ENCODE data around the gene KRTAP19-4. TPM values are rescaled to one million over a fixed set of nuclear protein-coding genes. Genes with fewer than 3 reads are reported as not detected.

Gene KRTAP19-4, protein sequence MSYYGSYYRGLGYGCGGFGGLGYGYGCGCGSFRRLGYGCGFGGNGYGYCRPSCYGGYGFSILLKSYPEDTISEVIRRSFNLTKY
- not detected for total RNA-seq (2021; ENCODE audit: unreplicated experiment)
- not detected for polyA plus RNA-seq (2012; ENCODE audit: insufficient read length)
- Bru-seq, nascent RNA: not detected
- BruChase-seq, experiment 1, labeled RNA remaining after a 2-hour chase: not detected
- not detected for BruChase-seq, experiment 2, labeled RNA remaining after a 6-hour chase
- long read RNA-seq: 0 reads

DNA sequence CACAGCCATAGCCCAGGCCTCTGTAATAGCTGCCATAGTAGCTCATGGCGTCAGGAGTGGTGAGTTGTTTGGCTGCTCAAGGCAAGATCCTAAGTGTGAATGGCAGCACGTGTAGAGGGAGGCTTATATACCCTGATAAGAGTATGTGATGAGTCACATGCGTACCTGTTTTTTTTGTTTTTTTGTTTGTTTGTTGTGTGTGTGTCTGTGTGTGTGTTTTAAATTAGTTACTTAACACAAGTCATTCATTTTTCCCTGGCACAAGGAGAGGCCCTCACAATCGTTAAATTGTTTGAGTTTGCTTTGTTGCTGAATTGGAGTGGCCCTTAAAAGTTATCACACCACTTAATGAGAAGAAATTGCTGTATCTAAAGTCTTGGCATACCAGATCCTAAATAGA is at the start of gene KRTAP19-4:
KRTAP19-4 (minus strand) TSS at position 101 of the 400 bp plus-strand sequence; CDS start at position 46, 55 bp downstream.
- TF ChIP-seq TCF7L2 (IDR thresholded peaks at IDR 0.05; ENCODE audit: low read depth, low read length): no peak
- TF ChIP-seq, protein P1, sequence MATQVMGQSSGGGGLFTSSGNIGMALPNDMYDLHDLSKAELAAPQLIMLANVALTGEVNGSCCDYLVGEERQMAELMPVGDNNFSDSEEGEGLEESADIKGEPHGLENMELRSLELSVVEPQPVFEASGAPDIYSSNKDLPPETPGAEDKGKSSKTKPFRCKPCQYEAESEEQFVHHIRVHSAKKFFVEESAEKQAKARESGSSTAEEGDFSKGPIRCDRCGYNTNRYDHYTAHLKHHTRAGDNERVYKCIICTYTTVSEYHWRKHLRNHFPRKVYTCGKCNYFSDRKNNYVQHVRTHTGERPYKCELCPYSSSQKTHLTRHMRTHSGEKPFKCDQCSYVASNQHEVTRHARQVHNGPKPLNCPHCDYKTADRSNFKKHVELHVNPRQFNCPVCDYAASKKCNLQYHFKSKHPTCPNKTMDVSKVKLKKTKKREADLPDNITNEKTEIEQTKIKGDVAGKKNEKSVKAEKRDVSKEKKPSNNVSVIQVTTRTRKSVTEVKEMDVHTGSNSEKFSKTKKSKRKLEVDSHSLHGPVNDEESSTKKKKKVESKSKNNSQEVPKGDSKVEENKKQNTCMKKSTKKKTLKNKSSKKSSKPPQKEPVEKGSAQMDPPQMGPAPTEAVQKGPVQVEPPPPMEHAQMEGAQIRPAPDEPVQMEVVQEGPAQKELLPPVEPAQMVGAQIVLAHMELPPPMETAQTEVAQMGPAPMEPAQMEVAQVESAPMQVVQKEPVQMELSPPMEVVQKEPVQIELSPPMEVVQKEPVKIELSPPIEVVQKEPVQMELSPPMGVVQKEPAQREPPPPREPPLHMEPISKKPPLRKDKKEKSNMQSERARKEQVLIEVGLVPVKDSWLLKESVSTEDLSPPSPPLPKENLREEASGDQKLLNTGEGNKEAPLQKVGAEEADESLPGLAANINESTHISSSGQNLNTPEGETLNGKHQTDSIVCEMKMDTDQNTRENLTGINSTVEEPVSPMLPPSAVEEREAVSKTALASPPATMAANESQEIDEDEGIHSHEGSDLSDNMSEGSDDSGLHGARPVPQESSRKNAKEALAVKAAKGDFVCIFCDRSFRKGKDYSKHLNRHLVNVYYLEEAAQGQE (IDR thresholded peaks at IDR 0.05; ENCODE audit: insufficient read depth in 1 of 2, low read depth in 2 of 2, low read length in 1 of 2): no peak
- TF ChIP-seq, protein P2, sequence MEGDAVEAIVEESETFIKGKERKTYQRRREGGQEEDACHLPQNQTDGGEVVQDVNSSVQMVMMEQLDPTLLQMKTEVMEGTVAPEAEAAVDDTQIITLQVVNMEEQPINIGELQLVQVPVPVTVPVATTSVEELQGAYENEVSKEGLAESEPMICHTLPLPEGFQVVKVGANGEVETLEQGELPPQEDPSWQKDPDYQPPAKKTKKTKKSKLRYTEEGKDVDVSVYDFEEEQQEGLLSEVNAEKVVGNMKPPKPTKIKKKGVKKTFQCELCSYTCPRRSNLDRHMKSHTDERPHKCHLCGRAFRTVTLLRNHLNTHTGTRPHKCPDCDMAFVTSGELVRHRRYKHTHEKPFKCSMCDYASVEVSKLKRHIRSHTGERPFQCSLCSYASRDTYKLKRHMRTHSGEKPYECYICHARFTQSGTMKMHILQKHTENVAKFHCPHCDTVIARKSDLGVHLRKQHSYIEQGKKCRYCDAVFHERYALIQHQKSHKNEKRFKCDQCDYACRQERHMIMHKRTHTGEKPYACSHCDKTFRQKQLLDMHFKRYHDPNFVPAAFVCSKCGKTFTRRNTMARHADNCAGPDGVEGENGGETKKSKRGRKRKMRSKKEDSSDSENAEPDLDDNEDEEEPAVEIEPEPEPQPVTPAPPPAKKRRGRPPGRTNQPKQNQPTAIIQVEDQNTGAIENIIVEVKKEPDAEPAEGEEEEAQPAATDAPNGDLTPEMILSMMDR (IDR thresholded peaks at IDR 0.05): no peak
- TF ChIP-seq POLR2AphosphoS5 (IDR thresholded peaks at IDR 0.05; ENCODE audit: low read depth, low read length): no peak
- no peak for TF ChIP-seq SIN3A (IDR thresholded peaks at IDR 0.05; ENCODE audit: borderline replicate concordance, insufficient read depth, low read depth, low read length)
- no peak within 1 kb of the TSS for H3K4me3 ChIP-seq (ENCODE audit: low read depth in 2 of 2, low read length in 2 of 2)
- CTCF ChIA-PET: no interaction called here
- POLR2A ChIA-PET: no interaction called here
- no peaks in the 10 kb centered on the region for H3K36me3 ChIP-seq (ENCODE audit: control insufficient read depth, insufficient read depth, low read length)
- no peak within 1 kb of the TSS for H3K27ac ChIP-seq (ENCODE audit: low read length)
- ATAC-seq (no peak), DNase-seq (ENCODE audit: low read depth, low spot score) (no peak)
- intact Hi-C loops (cut with micrococcal nuclease; ENCODE audit: unreplicated experiment) (no loop called here), in situ Hi-C loops (cut with HindIII; ENCODE audit: low pct_unique_long_range_greater_than_20kb, low sequenced_read_pairs) (no loop called here)
- no peaks in the 10 kb centered on the region for H3K9me3 ChIP-seq (ENCODE audit: control insufficient read depth, insufficient read depth, low read depth, low read length)
- BruUV-seq (replicated peaks): no TSS peak
- H3K27me3 ChIP-seq (ENCODE audit: control insufficient read depth, insufficient read depth, low read length): no peaks in the 10 kb centered on the region
- H3K4me1 ChIP-seq (ENCODE audit: control insufficient read depth, insufficient read depth, low read length): no peaks in the 10 kb centered on the region

DNA sequence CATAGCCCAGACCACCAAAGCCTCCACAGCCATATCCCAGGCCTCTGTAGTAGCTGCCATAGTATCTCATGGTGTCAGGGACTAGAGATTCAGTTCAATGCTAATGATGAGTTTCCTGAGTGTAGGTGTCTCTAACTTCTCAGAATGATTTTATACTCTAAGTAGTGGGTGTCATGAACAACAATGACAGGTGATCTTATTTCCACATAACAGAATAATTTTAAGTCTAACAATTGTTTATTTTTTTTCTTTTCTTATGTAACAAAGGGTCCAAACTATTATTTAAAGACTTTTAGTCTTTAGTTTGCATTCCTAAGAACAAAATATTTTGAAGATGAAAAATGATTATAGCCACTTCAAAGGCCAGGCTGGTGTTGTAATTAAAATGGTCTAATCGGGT is 44.8 kb upstream of the KRTAP19-4 start, which contains the start of gene KRTAP19-6:
KRTAP19-6 (minus strand) TSS at position 101 of the 400 bp plus-strand sequence; CDS start at position 70, 31 bp downstream.
- ChIA-PET CTCF (no interaction called here), POLR2A (no interaction called here)
- Histone ChIP-seq H3K4me1 (ENCODE audit: control insufficient read depth, insufficient read depth, low read length) (no peaks in the 10 kb centered on the region), H3K4me3 (ENCODE audit: low read depth in 2 of 2, low read length in 2 of 2) (no peak within 1 kb of the TSS), H3K36me3 (ENCODE audit: control insufficient read depth, insufficient read depth, low read length) (no peaks in the 10 kb centered on the region; the same call in 1 of the 2 replicates), H3K27ac (ENCODE audit: low read length) (no peak within 1 kb of the TSS), H3K9me3 (ENCODE audit: control insufficient read depth, insufficient read depth, low read depth, low read length) (no peaks in the 10 kb centered on the region), H3K27me3 (ENCODE audit: control insufficient read depth, insufficient read depth, low read length) (no peaks in the 10 kb centered on the region)
- in situ Hi-C loops (cut with HindIII; ENCODE audit: low pct_unique_long_range_greater_than_20kb, low sequenced_read_pairs): no loop called here
- intact Hi-C loops (cut with micrococcal nuclease; ENCODE audit: unreplicated experiment): no loop called here
- no TSS peak for BruUV-seq (replicated peaks)
- no peak for ATAC-seq
- DNase-seq (ENCODE audit: low read depth, low spot score): no peak
- TF ChIP-seq SIN3A (IDR thresholded peaks at IDR 0.05; ENCODE audit: borderline replicate concordance, insufficient read depth, low read depth, low read length) (no peak), POLR2AphosphoS5 (IDR thresholded peaks at IDR 0.05; ENCODE audit: low read depth, low read length) (no peak)
- TF ChIP-seq, protein P1 (IDR thresholded peaks at IDR 0.05; ENCODE audit: insufficient read depth in 1 of 2, low read depth in 2 of 2, low read length in 1 of 2): no peak
- TF ChIP-seq, protein P2 (IDR thresholded peaks at IDR 0.05): no peak

All from Panc1 (cell line).